NOMO-1 treated with dmso at 0.1 percent for 144 hours (cell line): ENCODE data around the gene ZC3H4.
A peak's percentile ranks its signal among the peaks of the same experiment; 100 is the strongest.
"Not testable (repeated sequence)": the region's sequence is repeated elsewhere in the genome, so short reads cannot be mapped to it uniquely, and the experiment has no call there.

Source experiments
- DNase-seq: peaks from one replicate; lab custom pipeline; 2025; ENCODE audit not compliant: unreplicated experiment; lab: John Stamatoyannopoulos, UW

ZC3H4 gene

GRCh38 chr19:47056411-47056810 lies 57.2 kb downstream of the ZC3H4 start:
- no peak for DNase-seq

DNA sequence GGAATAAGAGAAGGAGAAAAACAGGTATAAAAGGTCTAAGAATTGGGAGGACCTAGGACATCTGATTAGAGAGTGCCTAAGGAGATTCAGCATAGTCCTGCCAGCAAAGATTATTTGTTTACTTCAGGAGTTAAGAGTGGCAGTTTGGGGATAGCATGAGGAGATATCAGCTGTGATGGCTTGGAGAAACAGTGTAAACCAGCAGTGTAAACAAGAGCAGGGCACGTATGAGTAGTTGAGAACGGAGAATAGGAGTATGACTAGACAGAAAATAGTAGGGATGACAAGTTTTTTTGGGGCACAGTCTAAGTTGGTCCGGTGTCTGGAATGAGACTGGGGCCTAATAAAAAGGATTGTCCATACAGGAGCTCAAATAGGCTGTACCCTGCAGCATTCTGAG lies 63.0 kb downstream of the ZC3H4 start:
- DNase-seq: not testable (repeated sequence)

DNA sequence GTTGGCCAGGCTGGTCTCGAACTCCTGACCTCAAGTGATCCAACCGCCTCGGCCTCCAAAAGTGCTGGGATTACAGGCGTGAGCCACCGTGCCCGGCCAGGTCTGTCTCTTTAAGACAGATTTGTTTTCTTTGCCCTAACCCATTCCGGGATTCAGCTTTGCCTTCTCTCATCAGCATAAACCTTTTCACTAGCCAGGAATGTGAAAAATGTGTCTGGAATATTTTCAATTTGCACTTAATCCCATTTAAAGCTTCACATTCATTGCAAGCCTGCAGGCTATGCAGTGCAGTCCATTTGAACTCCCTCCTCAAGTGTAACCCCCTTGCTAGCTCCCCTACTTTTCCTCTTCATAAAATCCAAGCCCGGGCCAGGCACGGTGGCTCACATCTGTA lies 64.3 kb downstream of the ZC3H4 start:
- DNase-seq: no peak

DNA sequence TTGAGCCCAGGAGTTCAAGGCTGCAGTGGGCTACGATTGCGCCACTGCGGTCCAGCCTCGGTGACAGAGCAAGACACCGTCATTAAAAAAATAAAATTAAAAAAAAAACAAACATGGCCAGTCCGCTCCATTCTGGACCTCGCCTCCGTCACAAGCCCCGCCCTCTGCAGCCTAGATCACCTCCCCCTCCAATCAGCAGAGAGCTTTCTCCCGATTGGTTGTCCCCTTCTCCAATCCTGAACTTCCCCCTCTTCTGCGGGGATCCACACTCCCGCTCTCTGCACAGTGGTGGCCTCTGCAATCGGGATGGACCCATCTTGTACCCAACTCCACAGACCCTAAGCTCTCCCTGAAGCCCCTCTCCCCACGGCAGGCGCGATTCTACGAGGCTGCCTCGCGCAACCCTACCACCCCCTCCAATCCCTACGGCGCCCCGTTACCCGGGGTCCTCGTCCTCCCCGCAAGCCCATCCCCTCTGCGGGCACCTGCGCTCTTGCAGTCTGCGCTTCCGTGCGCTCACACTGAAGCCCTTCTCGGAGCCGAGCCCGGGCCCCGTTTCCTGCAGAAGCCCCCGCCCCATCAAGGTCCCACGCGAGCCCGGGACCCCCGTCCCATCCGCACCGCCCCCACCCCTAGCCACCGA lies 65.7 kb downstream of the ZC3H4 start:
- peak; percentile 97 for DNase-seq

GRCh38 chr19:47047272-47047762 lies 66.3 kb downstream of the ZC3H4 start:
- DNase-seq: no peak

- no peak for DNase-seq
Measured at GRCh38 chr19:47045867-47046470, 67.6 kb downstream of the ZC3H4 start.

- no peak for DNase-seq
Measured at GRCh38 chr19:47044946-47045866, 68.4 kb downstream of the ZC3H4 start.

DNA sequence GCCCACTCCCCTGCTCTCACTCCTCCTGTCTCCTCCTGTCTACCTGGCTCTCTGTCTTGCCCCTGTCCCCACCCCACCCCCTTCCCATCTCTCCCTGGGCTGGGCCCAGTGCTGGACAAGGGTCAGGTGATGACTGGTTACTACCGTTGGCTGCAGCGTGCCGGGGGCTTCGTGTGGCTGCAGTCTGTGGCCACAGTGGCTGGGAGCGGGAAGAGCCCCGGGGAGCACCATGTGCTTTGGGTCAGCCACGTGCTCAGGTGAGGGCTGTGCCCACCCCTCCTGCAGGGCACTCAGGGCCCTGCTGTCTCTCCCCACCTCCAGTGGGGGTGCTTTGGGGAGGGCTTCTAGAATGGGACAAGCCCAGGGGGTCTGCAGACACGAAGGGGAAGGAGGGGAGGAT lies 72.7 kb downstream of the ZC3H4 start:
- DNase-seq: no peak

- DNase-seq: no peak
Measured at GRCh38 chr19:47039239-47039874, 74.2 kb downstream of the ZC3H4 start.

- DNase-seq: no peak
Measured at GRCh38 chr19:47037766-47038165, 75.8 kb downstream of the ZC3H4 start.

- DNase-seq: peak; percentile 9
Measured at GRCh38 chr19:47036097-47036651, 77.4 kb downstream of the ZC3H4 start.

- DNase-seq: peak; percentile 78
Measured at GRCh38 chr19:47035127-47036096, 78.2 kb downstream of the ZC3H4 start.

- DNase-seq: no peak
Measured at GRCh38 chr19:47032171-47032811, 81.3 kb downstream of the ZC3H4 start.

DNA sequence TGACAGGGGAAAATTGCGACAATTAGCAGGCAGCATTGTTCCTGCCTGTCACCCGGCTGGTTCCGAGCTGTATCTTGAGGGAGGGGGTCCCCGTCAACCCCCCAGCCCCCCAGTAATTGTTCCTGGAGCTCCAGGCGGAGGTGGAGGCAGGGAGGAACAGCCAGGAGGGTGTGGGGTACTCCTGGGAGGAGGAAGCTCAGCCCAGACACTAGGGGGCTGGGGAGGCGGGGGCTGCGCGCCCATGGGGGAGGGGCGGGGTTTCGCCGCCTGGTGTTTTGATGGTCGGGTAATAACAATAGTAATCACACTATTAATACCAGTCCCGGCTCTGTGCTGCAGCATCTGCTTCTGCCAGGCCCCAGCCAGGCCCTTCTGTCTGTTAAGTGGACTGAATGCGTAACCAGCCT lies 85.4 kb downstream of the ZC3H4 start:
- no peak for DNase-seq

GRCh38 chr19:47027586-47028088 lies 85.9 kb downstream of the ZC3H4 start:
- DNase-seq: no peak

- no peak for DNase-seq
Measured at GRCh38 chr19:47026889-47027288, 86.7 kb downstream of the ZC3H4 start.

- no peak for DNase-seq
Measured at GRCh38 chr19:47026156-47026555, 87.4 kb downstream of the ZC3H4 start.

DNA sequence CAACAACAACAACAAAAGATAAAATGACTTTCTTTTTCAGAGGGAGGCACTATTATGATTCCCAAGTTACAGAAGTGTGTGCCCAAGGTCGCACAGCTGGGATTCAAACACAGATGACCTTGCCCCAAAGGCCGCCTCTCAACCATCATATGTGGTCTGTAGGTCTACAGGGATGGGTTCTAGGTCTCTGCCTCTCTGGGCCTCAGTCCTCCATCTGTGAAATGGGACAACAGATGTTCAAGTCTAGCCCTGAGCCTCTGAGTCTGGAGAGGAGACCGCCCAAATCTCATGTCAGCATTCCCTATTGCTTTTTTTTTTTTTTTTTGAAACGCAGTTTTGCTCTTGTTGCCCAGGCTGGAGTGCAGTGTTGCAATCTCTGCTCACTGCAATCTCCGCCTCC lies 89.1 kb downstream of the ZC3H4 start:
- DNase-seq: no peak

DNA sequence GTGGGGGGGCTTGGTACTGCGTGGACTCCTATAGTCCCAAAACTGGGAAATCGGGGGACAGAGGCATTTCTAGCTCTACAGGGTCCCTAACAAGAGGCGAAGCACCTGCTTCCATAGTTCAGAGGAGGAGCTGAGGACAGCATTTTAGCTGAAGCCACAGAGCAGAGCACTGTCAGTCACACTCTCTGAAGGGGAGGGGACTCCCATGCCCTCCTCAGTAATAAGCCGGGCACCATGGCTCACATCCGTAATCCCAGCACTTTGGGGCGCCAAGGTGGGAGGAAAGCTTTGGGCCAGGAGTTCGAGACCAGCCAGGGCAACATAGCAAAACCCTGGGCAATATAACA lies 90.2 kb downstream of the ZC3H4 start:
- DNase-seq: no peak
